ENCODE results near the gene KRT79. TPM values are rescaled to one million over a fixed set of nuclear protein-coding genes. Genes with fewer than 3 reads are reported as not detected.

The KRT79 gene
- total RNA-seq, 2 donors from 2014 or later: not detected

- 81 to 85% methylated on average over 3 of the region's 3 CpGs for WGBS, 2 experiments (ENCODE audit: insufficient coverage in 1 of 2, insufficient read length in 1 of 2)
- no peaks in the 10 kb centered on the region for H3K4me1 ChIP-seq (ENCODE audit: control insufficient read depth, insufficient read depth, low read length)
- no peak for DNase-seq
- no peak overlapping the region for H3K27ac ChIP-seq (ENCODE audit: low read depth, low read length)
- Mint-ChIP-seq H3K27me3 (ENCODE audit: insufficient read depth) (peaks cover 15% of the 10 kb centered on the region), H3K36me3 (ENCODE audit: low read depth) (no peaks in the 10 kb centered on the region), H3K27ac (no peak overlapping the region), H3K9me3 (no peaks in the 10 kb centered on the region), H3K4me1 (no peaks in the 10 kb centered on the region), H3K4me3 (no peak overlapping the region)
- no peak overlapping the region for H3K4me3 ChIP-seq (ENCODE audit: low read length)
- peaks cover 27% of the 10 kb centered on the region for H3K27me3 ChIP-seq (ENCODE audit: control insufficient read depth, insufficient read depth, low read length, poor library complexity, severe bottlenecking)
- no peak overlapping the region for H3K9ac ChIP-seq (ENCODE audit: extremely low read depth, low read length, poor library complexity, severe bottlenecking)
- no peaks in the 10 kb centered on the region for H3K36me3 ChIP-seq (ENCODE audit: control insufficient read depth, insufficient read depth, low read length)
- no peak for TF ChIP-seq CTCF (conservative IDR thresholded peaks at IDR 0.05)
- H3K9me3 ChIP-seq (ENCODE audit: control insufficient read depth, low read length): no peaks in the 10 kb centered on the region
These were observed 61.3 kb downstream of the KRT79 start for GRCh38 chr12:52772772-52773171.

GRCh38 chr12:52772188-52772587 lies 61.9 kb downstream of the KRT79 start:
- TF ChIP-seq CTCF (conservative IDR thresholded peaks at IDR 0.05): no peak
- Histone ChIP-seq H3K36me3 (ENCODE audit: control insufficient read depth, insufficient read depth, low read length) (no peaks in the 10 kb centered on the region), H3K27ac (ENCODE audit: low read depth, low read length) (no peak overlapping the region), H3K27me3 (ENCODE audit: control insufficient read depth, insufficient read depth, low read length, poor library complexity, severe bottlenecking) (peaks cover 31% of the 10 kb centered on the region), H3K9ac (ENCODE audit: extremely low read depth, low read length, poor library complexity, severe bottlenecking) (no peak overlapping the region), H3K4me1 (ENCODE audit: control insufficient read depth, insufficient read depth, low read length) (no peaks in the 10 kb centered on the region), H3K4me3 (ENCODE audit: low read length) (no peak overlapping the region), H3K9me3 (ENCODE audit: control insufficient read depth, low read length) (no peaks in the 10 kb centered on the region)
- WGBS, 2 experiments (ENCODE audit: insufficient coverage in 1 of 2, insufficient read length in 1 of 2): 88 to 100% methylated on average over 2 to 4 of the region's 4 CpGs
- no peak for DNase-seq
- no peak overlapping the region for H3K27ac Mint-ChIP-seq
- H3K27me3 Mint-ChIP-seq (ENCODE audit: insufficient read depth): peaks cover 17% of the 10 kb centered on the region
- H3K4me1 Mint-ChIP-seq: no peaks in the 10 kb centered on the region
- no peaks in the 10 kb centered on the region for H3K36me3 Mint-ChIP-seq (ENCODE audit: low read depth)
- H3K9me3 Mint-ChIP-seq: no peaks in the 10 kb centered on the region
- no peak overlapping the region for H3K4me3 Mint-ChIP-seq

- Histone ChIP-seq H3K9ac (ENCODE audit: extremely low read depth, low read length, poor library complexity, severe bottlenecking) (no peak overlapping the region), H3K9me3 (ENCODE audit: control insufficient read depth, low read length) (no peaks in the 10 kb centered on the region), H3K4me1 (ENCODE audit: control insufficient read depth, insufficient read depth, low read length) (no peaks in the 10 kb centered on the region), H3K27me3 (ENCODE audit: control insufficient read depth, insufficient read depth, low read length, poor library complexity, severe bottlenecking) (peaks cover 38% of the 10 kb centered on the region), H3K36me3 (ENCODE audit: control insufficient read depth, insufficient read depth, low read length) (no peaks in the 10 kb centered on the region), H3K4me3 (ENCODE audit: low read length) (no peak overlapping the region), H3K27ac (ENCODE audit: low read depth, low read length) (no peak overlapping the region)
- Mint-ChIP-seq H3K36me3 (ENCODE audit: low read depth) (no peaks in the 10 kb centered on the region), H3K27me3 (ENCODE audit: insufficient read depth) (peaks cover 18% of the 10 kb centered on the region), H3K4me3 (no peak overlapping the region), H3K27ac (no peak overlapping the region), H3K4me1 (no peaks in the 10 kb centered on the region), H3K9me3 (no peaks in the 10 kb centered on the region)
- TF ChIP-seq CTCF (conservative IDR thresholded peaks at IDR 0.05): no peak
- WGBS, 2 experiments (ENCODE audit: insufficient coverage in 1 of 2, insufficient read length in 1 of 2): 72 to 79% methylated on average over 4 of the region's 4 CpGs
- DNase-seq: no peak
These were observed 62.6 kb downstream of the KRT79 start for GRCh38 chr12:52771505-52771904.

Other genes with a start within 250 kb of the KRT79 start
- not detected for gene KRT72, start 232.8 kb downstream of the KRT79 start, total RNA-seq
- not detected for gene KRT73, start 215.8 kb downstream of the KRT79 start, total RNA-seq
- gene KRT2, start 182.1 kb downstream of the KRT79 start, total RNA-seq: not detected
- not detected for gene KRT1, start 153.9 kb downstream of the KRT79 start, total RNA-seq
- gene KRT77, start 130.8 kb downstream of the KRT79 start, total RNA-seq: not detected
- not detected for gene KRT76, start 57.0 kb downstream of the KRT79 start, total RNA-seq
- gene KRT3, start 38.2 kb downstream of the KRT79 start, total RNA-seq: not detected
- gene KRT4, start 20.2 kb downstream of the KRT79 start, total RNA-seq: not detected
- gene KRT78, start 14.7 kb upstream of the KRT79 start, total RNA-seq: not detected
- gene KRT8, start 70.8 kb upstream of the KRT79 start, total RNA-seq: 1,000 to 10,000 TPM; 1,663 to 1,920 TPM
- 1,000 to 10,000 TPM in 1 of 2 donors, 100 to 1,000 TPM in 1; 858 to 1,019 TPM for gene KRT18, start 114.8 kb upstream of the KRT79 start, total RNA-seq
- 100 to 1,000 TPM; 596 to 655 TPM for gene EIF4B, start 172.1 kb upstream of the KRT79 start, total RNA-seq
- 10 to 100 TPM; 10.2 to 12.6 TPM for gene TNS2, start 215.8 kb upstream of the KRT79 start, total RNA-seq
- gene SPRYD3, start 245.1 kb upstream of the KRT79 start, total RNA-seq: 10 to 100 TPM; 13.0 to 18.4 TPM

Data from endodermal cell (in vitro differentiated cells).